Measurements from ENCODE around the gene ZBTB2. TPM values are rescaled to one million over a fixed set of nuclear protein-coding genes. Genes with fewer than 3 reads are reported as not detected.
"Not testable (repeated sequence)": the region's sequence is repeated elsewhere in the genome, so short reads cannot be mapped to it uniquely, and the experiment has no call there.

ZBTB2 gene
- total and polyA plus RNA-seq, 2 experiments from 2014 or later: 5.6 to 9.9 TPM

DNA sequence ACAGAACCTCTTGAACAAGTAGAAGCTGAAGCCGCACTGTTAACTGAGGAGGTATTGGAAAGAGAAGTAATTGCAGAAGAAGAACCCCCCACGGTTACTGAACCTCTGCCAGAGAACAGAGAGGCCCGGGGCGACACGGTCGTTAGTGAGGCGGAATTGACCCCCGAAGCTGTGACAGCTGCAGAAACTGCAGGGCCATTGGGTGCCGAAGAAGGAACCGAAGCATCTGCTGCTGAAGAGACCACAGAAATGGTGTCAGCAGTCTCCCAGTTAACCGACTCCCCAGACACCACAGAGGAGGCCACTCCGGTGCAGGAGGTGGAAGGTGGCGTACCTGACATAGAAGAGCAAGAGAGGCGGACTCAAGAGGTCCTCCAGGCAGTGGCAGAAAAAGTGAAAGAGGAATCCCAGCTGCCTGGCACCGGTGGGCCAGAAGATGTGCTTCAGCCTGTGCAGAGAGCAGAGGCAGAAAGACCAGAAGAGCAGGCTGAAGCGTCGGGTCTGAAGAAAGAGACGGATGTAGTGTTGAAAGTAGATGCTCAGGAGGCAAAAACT is 40.1 kb downstream of the ZBTB2 start:
- DNase-seq (ENCODE audit: low read depth in 1 of 2, low spot score in 1 of 2): no peak
- Histone ChIP-seq H3K27ac (no peak overlapping the region), H3K36me3 (no peaks in the 10 kb centered on the region), H3K4me1 (ENCODE audit: low read depth) (no peaks in the 10 kb centered on the region), H3K27me3 (no peaks in the 10 kb centered on the region), H3K9me3 (ENCODE audit: low read depth) (no peaks in the 10 kb centered on the region), H3K4me3 (no peak overlapping the region)
- TF ChIP-seq, protein P1, sequence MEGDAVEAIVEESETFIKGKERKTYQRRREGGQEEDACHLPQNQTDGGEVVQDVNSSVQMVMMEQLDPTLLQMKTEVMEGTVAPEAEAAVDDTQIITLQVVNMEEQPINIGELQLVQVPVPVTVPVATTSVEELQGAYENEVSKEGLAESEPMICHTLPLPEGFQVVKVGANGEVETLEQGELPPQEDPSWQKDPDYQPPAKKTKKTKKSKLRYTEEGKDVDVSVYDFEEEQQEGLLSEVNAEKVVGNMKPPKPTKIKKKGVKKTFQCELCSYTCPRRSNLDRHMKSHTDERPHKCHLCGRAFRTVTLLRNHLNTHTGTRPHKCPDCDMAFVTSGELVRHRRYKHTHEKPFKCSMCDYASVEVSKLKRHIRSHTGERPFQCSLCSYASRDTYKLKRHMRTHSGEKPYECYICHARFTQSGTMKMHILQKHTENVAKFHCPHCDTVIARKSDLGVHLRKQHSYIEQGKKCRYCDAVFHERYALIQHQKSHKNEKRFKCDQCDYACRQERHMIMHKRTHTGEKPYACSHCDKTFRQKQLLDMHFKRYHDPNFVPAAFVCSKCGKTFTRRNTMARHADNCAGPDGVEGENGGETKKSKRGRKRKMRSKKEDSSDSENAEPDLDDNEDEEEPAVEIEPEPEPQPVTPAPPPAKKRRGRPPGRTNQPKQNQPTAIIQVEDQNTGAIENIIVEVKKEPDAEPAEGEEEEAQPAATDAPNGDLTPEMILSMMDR (IDR thresholded peaks at IDR 0.05; ENCODE audit: low read depth, low read length): no peak

DNA sequence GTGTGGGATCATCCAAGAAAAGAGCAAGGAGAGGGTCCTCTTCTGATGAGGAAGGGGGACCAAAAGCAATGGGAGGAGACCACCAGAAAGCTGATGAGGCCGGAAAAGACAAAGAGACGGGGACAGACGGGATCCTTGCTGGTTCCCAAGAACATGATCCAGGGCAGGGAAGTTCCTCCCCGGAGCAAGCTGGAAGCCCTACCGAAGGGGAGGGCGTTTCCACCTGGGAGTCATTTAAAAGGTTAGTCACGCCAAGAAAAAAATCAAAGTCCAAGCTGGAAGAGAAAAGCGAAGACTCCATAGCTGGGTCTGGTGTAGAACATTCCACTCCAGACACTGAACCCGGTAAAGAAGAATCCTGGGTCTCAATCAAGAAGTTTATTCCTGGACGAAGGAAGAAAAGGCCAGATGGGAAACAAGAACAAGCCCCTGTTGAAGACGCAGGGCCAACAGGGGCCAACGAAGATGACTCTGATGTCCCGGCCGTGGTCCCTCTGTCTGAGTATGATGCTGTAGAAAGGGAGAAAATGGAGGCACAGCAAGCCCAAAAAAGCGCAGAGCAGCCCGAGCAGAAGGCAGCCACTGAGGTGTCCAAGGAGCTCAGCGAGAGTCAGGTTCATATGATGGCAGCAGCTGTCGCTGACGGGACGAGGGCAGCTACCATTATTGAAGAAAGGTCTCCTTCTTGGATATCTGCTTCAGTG is 40.8 kb downstream of the ZBTB2 start:
- TF ChIP-seq, protein P1 (IDR thresholded peaks at IDR 0.05; ENCODE audit: low read depth, low read length): no peak
- Histone ChIP-seq H3K9me3 (ENCODE audit: low read depth) (no peaks in the 10 kb centered on the region), H3K36me3 (no peaks in the 10 kb centered on the region), H3K4me3 (no peak overlapping the region), H3K27me3 (no peaks in the 10 kb centered on the region), H3K4me1 (ENCODE audit: low read depth) (no peaks in the 10 kb centered on the region), H3K27ac (no peak overlapping the region)
- DNase-seq (ENCODE audit: low read depth in 1 of 2, low spot score in 1 of 2): no peak

GRCh38 chr6:151349651-151350270 is 41.6 kb downstream of the ZBTB2 start:
- Histone ChIP-seq H3K9me3 (ENCODE audit: low read depth) (no peaks in the 10 kb centered on the region), H3K27ac (no peak overlapping the region), H3K36me3 (no peaks in the 10 kb centered on the region), H3K4me1 (ENCODE audit: low read depth) (no peaks in the 10 kb centered on the region), H3K4me3 (no peak overlapping the region), H3K27me3 (no peaks in the 10 kb centered on the region)
- TF ChIP-seq, protein P1 (IDR thresholded peaks at IDR 0.05; ENCODE audit: low read depth, low read length): no peak
- DNase-seq (ENCODE audit: low read depth in 1 of 2, low spot score in 1 of 2): no peak

- not testable (repeated sequence) for H3K36me3 ChIP-seq; H3K27me3 ChIP-seq; H3K9me3 ChIP-seq (ENCODE audit: low read depth); H3K4me1 ChIP-seq (ENCODE audit: low read depth); H3K27ac ChIP-seq; H3K4me3 ChIP-seq; DNase-seq (ENCODE audit: low read depth in 1 of 2, low spot score in 1 of 2)
Observed at GRCh38 chr6:151342750-151343149, 48.6 kb downstream of the ZBTB2 start.

- Histone ChIP-seq H3K9me3 (ENCODE audit: low read depth) (no peaks in the 10 kb centered on the region), H3K27me3 (no peaks in the 10 kb centered on the region), H3K4me3 (no peak overlapping the region), H3K36me3 (no peaks in the 10 kb centered on the region), H3K27ac (no peak overlapping the region), H3K4me1 (ENCODE audit: low read depth) (no peaks in the 10 kb centered on the region)
- DNase-seq (ENCODE audit: low read depth in 1 of 2, low spot score in 1 of 2): no peak
- TF ChIP-seq, protein P1 (IDR thresholded peaks at IDR 0.05; ENCODE audit: low read depth, low read length): no peak
Observed at GRCh38 chr6:151341476-151342195, 49.7 kb downstream of the ZBTB2 start.

Measured in cardiac muscle cell (in vitro differentiated cells and primary cell).